HUES64 (cell line): ENCODE measurements around the gene C16orf90.

Source experiments
- H3K27ac ChIP-seq: 2 replicates; pipeline ENCODE4 v1.7.0; 2013; ENCODE audit warnings: low read depth, low read length, inconsistent platforms
- H3K27me3 ChIP-seq: 2 replicates; pipeline ENCODE4 v1.6.1; 2013; ENCODE audit warnings: mild to moderate bottlenecking, low read length; ENCODE audit not compliant: insufficient read depth
- H3K36me3 ChIP-seq: 2 replicates; pipeline ENCODE4 v1.6.1; 2013; ENCODE audit warnings: mild to moderate bottlenecking, low read length; ENCODE audit not compliant: insufficient read depth
- H3K4me1 ChIP-seq: 2 replicates; pipeline ENCODE4 v1.6.1; 2013; ENCODE audit warnings: mild to moderate bottlenecking, low read length, moderate library complexity; ENCODE audit not compliant: insufficient read depth
- H3K4me3 ChIP-seq: 2 replicates; pipeline ENCODE4 v1.5.1; 2013; ENCODE audit warnings: mild to moderate bottlenecking, low read length, moderate library complexity
- H3K9ac ChIP-seq: 2 replicates; pipeline ENCODE4 v1.6.1; 2013; ENCODE audit warnings: mild to moderate bottlenecking, low read depth, low read length
- H3K9me3 ChIP-seq: 2 replicates; pipeline ENCODE4 v1.6.1; 2013; ENCODE audit warnings: low read depth, low read length; ENCODE audit not compliant: insufficient read depth
- WGBS: fragments of 150-250, 120-280 bp; methylation state at CpG from one replicate; pipeline ENCODE4 v1.1.7; 2013; ENCODE audit warnings: missing lambda C conversion rate; 5-methylcytosine and 5-hydroxymethylcytosine counted together

Gene C16orf90

DNA sequence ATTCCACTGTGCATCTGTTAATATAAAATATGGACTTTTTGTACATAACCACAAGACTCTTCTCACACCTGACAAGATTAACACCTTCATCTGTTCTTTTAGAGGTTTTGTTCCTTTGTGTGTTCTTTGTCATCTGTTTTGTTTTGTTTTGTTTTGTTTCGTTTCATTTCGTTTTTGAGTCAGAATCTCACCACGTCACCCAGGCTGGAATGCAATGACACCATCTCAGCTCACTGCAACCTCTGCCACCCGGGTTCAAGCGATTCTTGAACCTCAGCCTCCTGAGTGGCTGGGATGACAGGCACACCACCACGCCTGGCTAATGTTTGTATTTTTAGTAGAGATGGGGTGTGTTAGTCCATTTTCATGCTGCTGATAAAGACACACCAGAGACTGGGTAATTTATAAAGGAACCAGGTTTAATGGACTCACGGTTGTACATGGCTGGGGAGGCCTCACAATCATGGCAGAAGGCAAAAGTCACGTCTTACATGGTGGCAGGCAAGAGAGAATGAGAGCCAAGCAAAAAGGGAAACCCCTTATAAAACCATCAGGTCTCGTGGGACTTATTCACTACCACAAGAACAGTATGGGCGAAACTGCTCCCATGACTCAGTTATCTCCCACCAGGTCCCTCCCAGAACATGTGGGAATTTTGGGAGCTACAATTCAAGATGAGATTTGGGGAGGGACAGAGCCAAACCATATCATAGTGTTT lies 22.3 kb downstream of the C16orf90 start:
- Histone ChIP-seq H3K9me3 (no peaks in the 10 kb centered on the region), H3K27me3 (no peaks in the 10 kb centered on the region), H3K4me3 (no peak overlapping the region), H3K27ac (no peak overlapping the region), H3K36me3 (0 out of 2 replicates have a peak, but pooled peaks cover 2% of the 10 kb centered on the region), H3K9ac (no peak overlapping the region), H3K4me1 (peaks cover 4% of the 10 kb centered on the region)
- 86% methylated on average over 10 of the region's 10 CpGs for WGBS

DNA sequence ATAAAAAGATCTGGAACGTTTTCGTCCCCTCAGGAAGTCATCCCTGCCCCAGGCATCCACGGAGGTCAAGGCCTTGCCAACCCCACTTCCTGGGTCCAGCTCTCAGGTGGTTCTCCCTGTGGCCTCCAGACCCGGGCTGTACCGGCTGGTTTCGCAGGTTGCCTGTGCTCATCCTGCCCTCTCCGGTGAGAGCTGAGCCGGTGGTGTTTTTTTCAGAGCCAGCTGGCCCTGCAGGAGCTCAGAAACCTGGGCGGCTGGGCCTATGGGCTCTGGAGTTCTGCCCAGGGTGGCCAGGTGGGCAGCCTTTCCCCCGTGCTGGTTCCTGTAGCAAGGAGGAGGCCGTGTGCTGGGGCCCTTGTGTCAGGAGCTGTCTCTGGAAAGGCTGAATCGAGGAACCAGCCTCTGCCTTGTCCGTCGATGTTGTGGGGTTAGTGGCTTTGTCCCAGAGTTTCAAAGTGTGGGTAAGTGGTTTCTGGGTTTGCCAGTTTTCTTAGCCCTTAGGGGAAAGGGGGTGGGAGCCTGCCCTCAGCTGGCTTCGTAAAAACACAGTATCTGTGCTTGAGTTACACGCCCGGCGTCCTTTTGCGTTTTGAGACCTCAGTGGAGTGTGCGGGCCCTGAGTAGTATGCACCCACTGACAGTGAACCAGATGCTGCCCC lies 23.6 kb downstream of the C16orf90 start:
- WGBS: 94% methylated on average over 20 of the region's 20 CpGs
- no peaks in the 10 kb centered on the region for H3K9me3 ChIP-seq
- no peak overlapping the region for H3K27ac ChIP-seq
- no peak overlapping the region for H3K4me3 ChIP-seq
- peaks cover 13% of the 10 kb centered on the region for H3K4me1 ChIP-seq
- H3K9ac ChIP-seq: no peak overlapping the region
- H3K36me3 ChIP-seq: 0 out of 2 replicates have a peak, but pooled peaks cover 2% of the 10 kb centered on the region
- H3K27me3 ChIP-seq: no peaks in the 10 kb centered on the region

DNA sequence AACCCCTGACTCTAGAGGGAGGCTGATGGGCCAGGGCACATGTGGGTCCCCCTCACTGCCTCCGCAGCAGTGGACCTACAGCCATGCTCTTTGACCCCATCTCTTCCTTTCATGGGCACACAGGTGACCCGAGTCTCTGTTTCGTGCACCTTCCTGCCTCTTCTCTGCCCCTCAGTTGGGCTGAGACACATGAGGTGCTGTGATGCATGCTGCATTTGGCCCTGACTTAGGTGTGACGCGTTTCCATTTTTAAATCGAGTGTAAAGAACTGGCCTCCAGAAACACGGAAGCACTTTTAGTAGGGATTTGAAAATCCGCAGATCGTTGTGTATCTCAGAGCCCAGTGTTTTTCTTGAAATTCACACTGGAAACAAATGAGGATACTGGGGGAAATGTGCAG lies 24.6 kb downstream of the C16orf90 start:
- no peak overlapping the region for H3K27ac ChIP-seq
- H3K9ac ChIP-seq: no peak overlapping the region
- H3K4me3 ChIP-seq: no peak overlapping the region
- H3K36me3 ChIP-seq: peaks cover 8% of the 10 kb centered on the region; the same call in 1 of the 2 replicates
- no peaks in the 10 kb centered on the region for H3K9me3 ChIP-seq
- WGBS: 89% methylated on average over 9 of the region's 9 CpGs
- H3K4me1 ChIP-seq: peaks cover 13% of the 10 kb centered on the region
- H3K27me3 ChIP-seq: no peaks in the 10 kb centered on the region

DNA sequence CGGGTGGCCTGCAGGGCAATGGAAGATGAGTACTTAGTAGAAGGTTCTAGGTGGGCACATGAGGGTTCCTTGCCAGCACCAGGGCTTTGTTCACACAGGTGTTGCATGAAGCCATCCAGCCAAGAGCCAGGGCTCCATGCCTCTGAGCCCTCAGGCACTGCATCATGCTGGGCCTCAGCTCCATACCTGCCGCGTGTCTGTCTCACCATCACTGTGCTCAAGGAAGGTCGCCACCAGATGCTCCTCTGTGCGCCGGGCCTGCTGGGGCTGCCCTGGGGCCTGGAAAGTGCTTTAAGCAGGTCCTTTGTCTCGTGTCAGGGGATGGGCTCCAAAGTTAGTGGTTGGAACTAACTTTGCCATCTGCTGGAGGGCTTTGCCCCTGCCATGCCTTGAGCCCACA lies 25.6 kb downstream of the C16orf90 start:
- Histone ChIP-seq H3K27me3 (no peaks in the 10 kb centered on the region), H3K27ac (no peak overlapping the region), H3K4me3 (no peak overlapping the region), H3K4me1 (peaks cover 13% of the 10 kb centered on the region), H3K9me3 (no peaks in the 10 kb centered on the region), H3K9ac (no peak overlapping the region), H3K36me3 (peaks cover 8% of the 10 kb centered on the region; the same call in 1 of the 2 replicates)
- 88% methylated on average over 7 of the region's 7 CpGs for WGBS

DNA sequence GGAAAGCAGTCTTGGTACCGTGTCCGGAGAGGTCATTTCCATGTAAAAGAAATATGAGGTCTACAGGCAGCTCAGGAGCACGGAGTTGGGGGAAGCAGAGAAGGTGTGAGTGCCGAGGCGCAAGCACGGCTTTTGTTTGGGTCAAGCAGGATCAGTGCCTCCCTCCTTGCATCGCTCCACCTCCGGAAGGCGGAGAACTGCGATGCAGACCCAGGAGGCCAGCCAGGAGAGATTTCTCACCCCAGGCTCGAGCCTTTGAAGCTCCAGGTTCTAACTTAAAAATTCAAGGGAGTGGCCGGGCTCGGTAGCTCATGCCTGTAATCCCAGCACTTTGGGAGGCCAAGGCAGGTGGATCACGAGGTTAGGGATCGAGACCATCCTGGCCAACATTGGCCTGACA lies 26.8 kb downstream of the C16orf90 start:
- H3K9ac ChIP-seq: no peak overlapping the region
- H3K27ac ChIP-seq: 0 out of 2 replicates have a peak overlapping the region, but pooled peaks have one; percentile 2
- peak overlapping the region; percentile 6; the same call in 1 of the 2 replicates for H3K4me3 ChIP-seq
- 28% methylated on average over 15 of the region's 15 CpGs for WGBS
- H3K9me3 ChIP-seq: no peaks in the 10 kb centered on the region
- peaks cover 8% of the 10 kb centered on the region; the same call in 1 of the 2 replicates for H3K36me3 ChIP-seq
- H3K27me3 ChIP-seq: no peaks in the 10 kb centered on the region
- H3K4me1 ChIP-seq: peaks cover 17% of the 10 kb centered on the region

DNA sequence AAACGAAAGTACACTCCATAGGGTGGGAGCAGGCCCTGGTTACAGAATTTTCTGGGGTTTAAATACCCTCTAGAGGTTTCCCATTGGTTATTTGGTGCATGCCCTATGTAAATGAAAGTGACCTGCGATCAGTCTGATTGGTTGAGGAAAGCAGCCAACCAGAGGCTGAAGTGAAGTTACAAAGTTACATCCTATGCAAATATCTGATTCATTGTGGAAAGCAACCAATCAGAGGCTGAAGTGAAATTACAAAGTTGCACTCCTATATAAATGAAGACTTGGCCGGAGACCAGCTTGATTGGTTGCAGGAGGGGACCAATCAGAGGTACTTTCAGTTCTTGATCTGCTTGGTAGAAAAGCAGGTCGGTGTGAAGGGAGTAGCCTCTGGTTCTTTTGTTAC lies 27.4 kb downstream of the C16orf90 start:
- peaks cover 7% of the 10 kb centered on the region; the same call in 1 of the 2 replicates for H3K36me3 ChIP-seq
- 75% methylated on average over 4 of the region's 4 CpGs for WGBS
- H3K4me3 ChIP-seq: peak overlapping the region; percentile 6; the same call in 1 of the 2 replicates
- H3K9me3 ChIP-seq: no peaks in the 10 kb centered on the region
- H3K27ac ChIP-seq: no peak overlapping the region
- no peaks in the 10 kb centered on the region for H3K27me3 ChIP-seq
- H3K9ac ChIP-seq: no peak overlapping the region
- peaks cover 17% of the 10 kb centered on the region for H3K4me1 ChIP-seq

DNA sequence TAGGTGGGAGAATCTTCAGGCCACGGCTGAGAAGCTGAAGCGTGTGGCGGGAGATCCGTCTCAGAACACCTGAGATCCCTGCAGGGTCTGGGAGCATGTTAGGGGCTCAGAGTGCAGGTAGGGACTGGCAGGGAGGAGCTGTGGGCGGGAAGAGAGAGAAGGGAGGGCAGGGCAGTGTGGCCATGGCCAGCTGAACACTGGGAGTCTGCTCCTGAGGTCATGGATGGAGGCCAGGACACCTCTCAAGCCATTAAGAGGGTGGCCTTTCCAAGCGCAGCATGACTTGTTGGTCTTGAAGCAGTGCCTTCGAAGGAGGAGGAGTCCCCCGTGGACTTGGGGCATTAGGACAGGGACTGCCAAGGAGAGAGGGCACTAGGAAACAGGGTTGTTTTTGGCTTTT lies 28.1 kb downstream of the C16orf90 start:
- Histone ChIP-seq H3K9me3 (no peaks in the 10 kb centered on the region), H3K27me3 (no peaks in the 10 kb centered on the region), H3K27ac (no peak overlapping the region), H3K36me3 (peaks cover 6% of the 10 kb centered on the region; the same call in 1 of the 2 replicates), H3K4me1 (peaks cover 17% of the 10 kb centered on the region), H3K4me3 (no peak overlapping the region), H3K9ac (no peak overlapping the region)
- 93% methylated on average over 8 of the region's 8 CpGs for whole genome bisulfite sequencing

DNA sequence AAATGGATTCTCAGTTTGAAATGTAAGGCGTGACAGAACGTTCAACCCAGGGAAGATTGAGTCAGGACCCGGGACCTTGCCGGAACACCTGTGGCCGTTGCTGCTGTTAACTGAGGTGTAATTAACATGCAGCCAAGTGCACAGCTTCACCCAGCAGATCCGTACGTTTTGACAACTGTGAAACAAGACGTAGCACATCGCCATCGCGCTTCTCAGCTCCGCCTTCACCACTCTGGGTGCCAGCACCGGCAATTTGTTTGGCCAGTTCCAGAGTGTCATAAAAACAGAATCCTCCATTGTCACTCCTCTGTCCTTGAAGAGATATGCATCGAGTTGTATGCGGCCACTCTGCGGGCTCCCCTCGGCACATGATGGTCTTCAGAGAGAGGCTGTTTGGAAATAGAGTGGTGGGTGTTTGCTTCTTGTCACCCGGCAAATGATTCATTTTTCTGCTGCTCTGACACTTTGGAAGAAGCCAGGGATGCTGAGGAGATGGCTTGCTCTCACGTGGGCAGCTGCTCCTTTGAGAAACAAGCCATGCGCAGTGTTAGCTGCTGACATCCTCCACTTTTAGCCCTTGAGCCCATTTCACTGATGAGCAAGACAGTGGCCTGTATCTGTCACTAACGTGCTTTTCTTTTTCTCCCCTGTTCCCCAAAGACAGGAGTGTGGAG lies 29.2 kb downstream of the C16orf90 start:
- Histone ChIP-seq H3K27me3 (no peaks in the 10 kb centered on the region), H3K9ac (no peak overlapping the region), H3K36me3 (peaks cover 6% of the 10 kb centered on the region; the same call in 1 of the 2 replicates), H3K4me3 (no peak overlapping the region), H3K4me1 (peaks cover 23% of the 10 kb centered on the region), H3K9me3 (no peaks in the 10 kb centered on the region), H3K27ac (no peak overlapping the region)
- 95% methylated on average over 21 of the region's 21 CpGs for WGBS

DNA sequence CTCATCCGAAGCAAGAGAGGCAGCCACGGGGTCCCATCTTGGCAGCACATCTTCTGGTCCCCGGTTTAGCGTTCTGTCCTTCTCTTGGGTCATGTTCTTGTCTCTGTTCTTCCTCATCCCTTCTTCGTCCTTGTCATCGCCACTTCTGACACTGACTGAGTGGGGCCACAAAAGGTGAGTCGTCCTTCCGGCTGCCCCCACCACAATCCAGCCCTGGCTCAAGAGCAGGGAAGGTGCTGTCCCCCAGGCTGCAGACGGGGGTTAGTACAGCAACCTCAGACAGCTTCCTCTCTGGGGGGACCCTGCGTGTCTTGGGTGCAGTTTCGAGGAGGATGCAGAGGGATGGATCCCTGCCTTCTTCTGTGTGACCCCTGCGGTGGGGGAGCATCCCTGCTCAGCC lies 30.0 kb downstream of the C16orf90 start:
- Histone ChIP-seq H3K4me1 (peaks cover 28% of the 10 kb centered on the region), H3K4me3 (no peak overlapping the region), H3K27me3 (no peaks in the 10 kb centered on the region), H3K9ac (no peak overlapping the region), H3K27ac (no peak overlapping the region), H3K36me3 (peaks cover 6% of the 10 kb centered on the region; the same call in 1 of the 2 replicates), H3K9me3 (no peaks in the 10 kb centered on the region)
- WGBS: 94% methylated on average over 12 of the region's 12 CpGs

DNA sequence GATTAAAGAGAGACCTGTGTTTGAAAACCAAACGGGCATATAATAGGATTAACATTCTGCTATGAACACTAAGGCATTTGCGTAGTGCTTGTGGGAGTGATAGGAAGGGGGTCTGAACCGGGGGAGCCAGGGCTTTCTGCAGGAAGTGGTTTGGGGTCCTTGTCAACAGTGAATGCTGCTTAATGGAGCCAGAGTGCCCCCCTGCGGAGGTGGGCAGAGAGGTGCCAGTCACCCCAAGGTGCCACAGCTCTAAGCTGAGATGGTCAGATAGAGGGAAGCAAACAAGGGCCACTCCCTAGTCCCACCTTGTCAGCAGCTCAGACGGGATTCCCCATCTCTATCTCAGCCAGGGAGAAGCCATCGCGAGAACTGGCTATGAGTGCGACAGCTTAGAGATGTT lies 34.1 kb downstream of the C16orf90 start:
- 87% methylated on average over 8 of the region's 8 CpGs for WGBS
- Histone ChIP-seq H3K4me3 (no peak overlapping the region), H3K27ac (no peak overlapping the region), H3K36me3 (peaks cover 4% of the 10 kb centered on the region; the same call in 1 of the 2 replicates), H3K9me3 (no peaks in the 10 kb centered on the region), H3K27me3 (no peaks in the 10 kb centered on the region), H3K9ac (no peak overlapping the region), H3K4me1 (peaks cover 31% of the 10 kb centered on the region)

DNA sequence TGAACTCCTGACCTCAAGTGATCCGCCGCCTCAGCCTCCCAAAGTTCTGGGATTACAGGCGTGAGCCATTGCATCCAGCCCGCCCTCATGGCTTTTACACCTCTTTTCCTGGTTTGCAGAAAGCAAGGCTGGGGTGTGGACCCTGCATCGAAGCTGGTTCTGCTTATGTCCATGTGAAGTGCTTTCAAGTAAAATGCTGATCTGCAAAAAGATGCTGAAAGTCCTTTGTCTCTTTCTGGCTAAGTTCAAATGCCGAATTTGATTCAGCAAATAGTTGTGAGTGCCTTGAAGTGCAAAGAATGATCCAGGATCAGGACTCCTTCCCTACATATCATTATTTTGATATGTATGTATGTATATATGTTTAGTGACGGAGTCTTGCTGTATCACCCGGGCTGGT lies 34.7 kb downstream of the C16orf90 start:
- 93% methylated on average over 8 of the region's 8 CpGs for WGBS
- no peak overlapping the region for H3K9ac ChIP-seq
- H3K27me3 ChIP-seq: no peaks in the 10 kb centered on the region
- H3K36me3 ChIP-seq: no peaks in the 10 kb centered on the region
- H3K27ac ChIP-seq: no peak overlapping the region; the same call in 1 of the 2 replicates
- H3K4me1 ChIP-seq: peaks cover 31% of the 10 kb centered on the region
- H3K4me3 ChIP-seq: no peak overlapping the region
- H3K9me3 ChIP-seq: no peaks in the 10 kb centered on the region
